Motor neuron (in vitro differentiated cells): ENCODE measurements around the gene REC114. TPM values are rescaled to one million over a fixed set of nuclear protein-coding genes. Genes with fewer than 3 reads are reported as not detected.
"Not testable (repeated sequence)": the region's sequence is repeated elsewhere in the genome, so short reads cannot be mapped to it uniquely, and the experiment has no call there.

Experiments used
- ATAC-seq, 8 experiments: fragments of 200-7000 bp; cut with Tn5 transposase; replicated peaks in 6 of 8; 2 replicates each; pipeline ENCODE4 v1.8.0; 2021; ENCODE audit warnings: mild to moderate bottlenecking in 8 of 8, moderate library complexity in 8 of 8
- H3K27ac ChIP-seq, 2 donors: fragments of 250-450 bp; sonication (Bioruptor Pico); 2 replicates each; pipeline ENCODE4 v1.9.0; 2021; ENCODE audit warnings: antibody characterized with exemption in 2 of 2, mild to moderate bottlenecking in 2 of 2, moderate library complexity in 1 of 2
- H3K4me1 ChIP-seq, 2 donors: fragments of 250-450 bp; sonication (Bioruptor Pico); replicated peaks in 1 of 2; 2 replicates each; pipeline ENCODE4 v1.6.1; 2021; ENCODE audit warnings: antibody characterized with exemption in 2 of 2, mild to moderate bottlenecking in 2 of 2, moderate library complexity in 1 of 2
- H3K4me3 ChIP-seq, 5 donors: fragments of 250-450 bp; sonication (Bioruptor Pico); 2 replicates each; pipeline ENCODE4 v1.9.0; 2021; ENCODE audit warnings: antibody characterized with exemption in 5 of 5, mild to moderate bottlenecking in 5 of 5, moderate library complexity in 4 of 5
- WGBS, 10 experiments: fragments of 450-650 bp; shearing (Covaris generic); methylation state at CpG; one replicate each; pipeline ENCODE4 v1.0.0; 2022; 5-methylcytosine and 5-hydroxymethylcytosine counted together
- in situ Hi-C, 9 experiments: fragments of 400-800 bp; cut with MboI; loops; one replicate each; pipeline ENCODE4 v1.15.0; 2021; ENCODE audit warnings: low sequenced_read_pairs in 9 of 9, low pct_unique_long_range_greater_than_20kb in 2 of 9; ENCODE audit not compliant: unreplicated experiment in 9 of 9
- total RNA-seq, 8 experiments: library from RNA; unstranded; fragments of 300-600 nt; gene quantifications; 2 replicates each; pipeline versions ENCODE4 v1.2.3 to v1.2.4, GENCODE V29; 2022

REC114 gene
- total RNA-seq, 8 experiments from 2014 or later, result not detected

DNA sequence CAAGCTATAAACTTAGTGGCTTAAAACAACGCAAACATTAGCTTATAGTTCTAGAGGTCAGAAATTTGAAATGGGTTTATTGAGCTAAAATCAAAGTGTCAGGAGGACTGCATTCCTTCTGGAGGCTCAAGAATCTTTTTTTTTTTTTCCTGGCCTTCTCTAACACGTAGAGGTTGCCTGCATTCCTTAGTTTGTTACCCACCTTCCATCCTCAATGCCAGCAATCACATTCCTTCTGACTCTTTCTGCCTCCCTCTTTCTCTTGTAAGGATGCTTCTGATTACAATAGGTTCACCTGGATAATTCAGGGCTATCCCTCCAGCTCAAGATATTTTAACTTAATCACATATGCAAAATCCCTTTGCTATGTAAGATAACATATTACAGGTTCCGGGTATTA lies 24.8 kb downstream of the REC114 start:
- Histone ChIP-seq H3K4me1 (no peaks in the 10 kb centered on the region), H3K4me3 (no peak overlapping the region), H3K27ac (no peak overlapping the region)
- ATAC-seq, result no peak
- 0 to 77% (median 56%) methylated on average over 1 to 3 of the region's 3 CpGs; no CpG with 5 or more reads in 1 of the 10 experiments for WGBS, 10 experiments
- in situ Hi-C loops, result no loop called here

DNA sequence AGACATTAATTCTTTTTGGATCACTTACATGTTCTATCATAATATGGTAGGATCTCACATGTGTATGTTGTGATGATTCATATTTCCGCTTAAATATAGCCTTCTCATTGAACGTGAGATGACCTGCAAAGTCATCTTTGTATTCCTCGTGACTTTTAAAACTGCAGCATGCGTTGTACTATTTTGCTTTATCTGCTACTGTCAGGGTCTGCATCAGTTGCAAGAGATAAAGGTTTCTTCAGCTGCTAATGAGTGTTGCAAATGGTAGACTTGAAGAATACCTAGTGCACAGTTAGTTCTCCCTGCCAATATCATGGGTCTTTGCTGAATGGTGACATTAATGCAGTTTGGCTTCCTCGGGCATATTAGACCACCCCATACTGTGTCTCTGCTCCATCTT lies 31.8 kb downstream of the REC114 start:
- Histone ChIP-seq H3K4me3 (no peak overlapping the region), H3K27ac (no peak overlapping the region), H3K4me1 (no peaks in the 10 kb centered on the region)
- no peak for ATAC-seq
- in situ Hi-C loops, result no loop called here
- WGBS, 10 experiments, result 17 to 100% (median 81%) methylated on average over 1 to 5 of the region's 5 CpGs

DNA sequence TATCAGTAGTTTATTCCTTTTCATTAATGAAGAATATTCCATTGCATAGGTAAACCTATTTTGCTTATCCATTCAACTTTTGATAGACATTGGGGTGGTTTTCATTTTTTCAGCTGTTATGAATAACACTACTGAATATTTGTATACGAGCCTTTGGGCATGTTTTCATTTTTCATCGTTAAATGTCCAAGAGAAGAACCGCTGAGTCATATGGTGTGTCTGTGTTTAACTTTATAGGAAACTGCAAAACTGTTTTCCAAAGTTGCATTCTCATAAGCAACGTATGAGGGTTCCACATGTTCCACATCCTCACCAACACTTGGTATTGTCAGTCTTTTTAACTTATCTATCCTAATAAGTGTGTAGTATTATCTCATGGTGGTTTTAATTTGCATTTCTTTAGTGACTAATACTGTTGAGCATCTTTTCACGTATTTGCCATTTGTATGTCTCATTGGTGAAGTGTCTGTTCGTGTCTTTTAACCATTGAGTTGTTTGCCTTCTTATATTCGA lies 33.8 kb downstream of the REC114 start:
- Histone ChIP-seq H3K27ac (no peak overlapping the region), H3K4me3 (no peak overlapping the region), H3K4me1 (no peaks in the 10 kb centered on the region)
- ATAC-seq, result no peak
- 44 to 93% (median 84%) methylated on average over 4 to 7 of the region's 7 CpGs for whole genome bisulfite sequencing, 10 experiments
- in situ Hi-C loops, result no loop called here

DNA sequence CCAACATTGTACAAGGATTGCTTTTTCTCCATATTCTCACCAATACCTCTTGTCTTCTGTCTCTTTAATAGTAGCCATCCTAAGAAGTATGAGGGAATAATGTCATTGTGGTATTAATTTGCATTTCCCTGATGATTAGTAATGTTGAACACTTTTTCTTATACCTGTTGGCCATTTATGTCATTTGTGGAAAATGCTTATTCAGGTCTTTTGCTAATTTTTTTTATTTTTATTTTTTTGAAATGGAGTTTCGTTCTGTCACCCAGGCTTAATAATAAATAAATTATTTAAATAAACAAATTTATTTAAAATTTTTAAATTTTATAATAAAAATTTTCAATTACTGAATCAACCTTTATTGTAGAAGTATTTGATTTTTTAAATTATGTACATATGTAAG lies 37.1 kb downstream of the REC114 start:
- Histone ChIP-seq H3K4me3 (no peak overlapping the region), H3K27ac (no peak overlapping the region), H3K4me1 (no peaks in the 10 kb centered on the region)
- no peak for ATAC-seq
- in situ Hi-C loops, result no loop called here
- WGBS, 10 experiments, result 5 to 85% (median 45%) methylated on average over 1 of the region's 1 CpG; no CpG with 5 or more reads in 1 of the 10 experiments

DNA sequence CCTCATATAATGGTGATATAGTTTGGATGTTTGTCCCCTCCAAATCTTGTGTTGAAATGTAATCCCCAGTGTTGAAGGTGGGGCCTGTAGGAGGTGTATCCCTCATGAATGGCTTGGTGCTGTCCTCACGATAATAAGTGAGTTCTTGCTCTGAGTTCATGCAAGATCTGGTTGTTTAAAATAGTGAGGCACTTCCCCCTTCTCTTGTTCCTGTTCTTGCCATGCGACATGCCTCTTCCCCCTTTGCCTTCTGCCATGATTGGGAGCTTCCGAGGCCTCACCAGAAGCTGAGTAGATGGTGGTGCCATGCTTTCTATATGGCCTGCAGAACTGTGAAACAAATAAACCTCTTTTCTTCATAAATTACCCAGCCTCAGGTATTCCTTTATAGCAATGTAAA lies 39.2 kb downstream of the REC114 start:
- ATAC-seq, result no peak
- WGBS, 10 experiments, result 33 to 100% (median 80%) methylated on average over 2 to 3 of the region's 3 CpGs; no CpG with 5 or more reads in 2 of the 10 experiments
- in situ Hi-C loops, result no loop called here
- Histone ChIP-seq H3K4me3 (no peak overlapping the region), H3K4me1 (no peaks in the 10 kb centered on the region), H3K27ac (no peak overlapping the region)

DNA sequence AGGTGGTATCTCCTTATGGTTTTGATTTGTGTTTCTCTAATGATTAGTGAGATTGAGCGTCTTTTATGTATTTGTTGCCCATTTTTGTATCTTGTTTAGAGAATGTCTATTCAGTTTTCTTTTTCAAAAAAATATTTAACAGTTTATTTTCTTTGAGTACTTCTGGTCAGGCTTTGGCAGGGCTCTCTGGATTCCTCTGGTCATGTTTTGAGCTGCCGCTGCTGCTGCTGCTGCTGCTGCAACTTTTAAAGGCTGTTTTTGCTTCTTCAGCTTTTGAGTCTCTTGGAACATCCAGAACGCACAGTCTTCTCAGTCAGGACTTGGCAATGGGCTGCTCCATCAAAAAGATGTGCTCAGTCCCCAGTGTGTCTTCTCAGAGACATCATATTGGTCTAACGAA lies 40.1 kb downstream of the REC114 start:
- ATAC-seq, result no peak
- in situ Hi-C loops, result no loop called here
- Histone ChIP-seq H3K4me3 (no peak overlapping the region), H3K4me1 (no peaks in the 10 kb centered on the region), H3K27ac (no peak overlapping the region)
- 28 to 100% (median 66%) methylated on average over 2 to 4 of the region's 4 CpGs for WGBS, 10 experiments

DNA sequence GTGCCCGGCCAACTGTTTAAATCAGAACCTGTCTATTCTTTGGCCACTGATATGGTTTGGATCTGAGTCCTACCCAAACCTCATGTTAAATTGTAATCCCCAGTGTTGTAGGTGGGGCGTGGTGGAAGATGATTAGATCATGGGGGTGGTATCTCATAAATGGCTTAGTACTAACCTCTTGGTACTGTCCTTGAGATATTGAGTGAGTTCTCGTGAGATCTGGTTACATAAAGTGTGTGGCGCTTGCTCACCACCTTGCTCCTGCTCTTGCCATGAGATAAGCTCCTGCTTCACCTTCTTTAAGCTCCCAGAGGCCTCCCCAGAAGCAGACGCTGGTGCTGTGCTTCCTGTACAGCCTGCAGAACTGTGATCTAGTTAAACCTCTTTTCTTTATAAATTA lies 42.4 kb downstream of the REC114 start:
- in situ Hi-C loops, result no loop called here
- Histone ChIP-seq H3K4me3 (no peak overlapping the region), H3K27ac (no peak overlapping the region), H3K4me1 (no peaks in the 10 kb centered on the region)
- 0 to 100% (median 75%) methylated on average over 1 to 4 of the region's 5 CpGs; no CpG with 5 or more reads in 1 of the 10 experiments for WGBS, 10 experiments
- peak in 1 of 8 experiments; percentile 16 for ATAC-seq

DNA sequence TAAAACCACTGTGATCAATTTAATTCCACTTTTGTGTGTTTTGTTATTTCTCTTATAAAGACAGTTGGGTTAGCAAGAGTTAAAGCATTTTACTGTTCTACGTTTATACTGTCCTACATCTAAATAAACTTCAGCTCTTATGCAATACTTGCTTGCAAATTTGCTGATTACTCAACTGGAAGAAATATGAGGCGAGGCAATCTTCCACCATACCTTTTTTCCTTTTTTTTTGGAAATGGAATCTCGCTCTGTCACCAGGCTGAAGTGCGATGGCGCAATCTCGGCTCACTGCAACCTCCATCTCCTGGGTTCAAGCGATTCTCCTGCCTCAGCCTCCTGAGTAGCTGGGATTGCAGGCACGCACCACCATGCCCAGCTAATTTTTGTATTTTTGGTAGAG lies 42.9 kb downstream of the REC114 start:
- ATAC-seq, result peak in 2 of 8 experiments; percentile 83 to 89
- H3K4me3 ChIP-seq, H3K27ac ChIP-seq, in situ Hi-C loops, H3K4me1 ChIP-seq: not testable (repeated sequence)
- WGBS, 10 experiments, result 40 to 92% (median 75%) methylated on average over 2 to 8 of the region's 8 CpGs; no CpG with 5 or more reads in 2 of the 10 experiments

DNA sequence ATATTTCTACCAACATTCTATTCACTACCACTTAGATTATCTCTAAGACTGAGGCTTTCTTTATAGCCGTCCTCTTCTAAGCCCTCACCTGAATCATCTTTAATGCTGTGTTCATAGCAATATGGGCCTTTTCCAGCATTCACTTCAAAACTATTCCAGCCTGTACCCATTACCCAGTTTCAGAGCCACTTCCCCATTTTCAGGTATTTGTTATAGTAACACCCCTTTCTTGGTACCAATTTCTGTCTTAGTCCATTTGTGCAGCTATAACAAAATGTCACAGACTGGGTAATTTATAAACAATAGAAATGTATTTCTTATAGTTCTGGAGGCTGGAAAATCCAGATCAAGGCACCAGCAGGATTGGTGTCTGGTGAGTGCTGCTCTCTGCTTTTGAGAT lies 45.7 kb downstream of the REC114 start:
- no peaks in the 10 kb centered on the region for H3K4me1 ChIP-seq
- H3K27ac ChIP-seq, result no peak overlapping the region
- no peak for ATAC-seq
- in situ Hi-C loops, result no loop called here
- no peak overlapping the region for H3K4me3 ChIP-seq
- WGBS, 10 experiments, result 0 to 100% (median 80%) methylated on average over 1 of the region's 1 CpG; no CpG with 5 or more reads in 1 of the 10 experiments

DNA sequence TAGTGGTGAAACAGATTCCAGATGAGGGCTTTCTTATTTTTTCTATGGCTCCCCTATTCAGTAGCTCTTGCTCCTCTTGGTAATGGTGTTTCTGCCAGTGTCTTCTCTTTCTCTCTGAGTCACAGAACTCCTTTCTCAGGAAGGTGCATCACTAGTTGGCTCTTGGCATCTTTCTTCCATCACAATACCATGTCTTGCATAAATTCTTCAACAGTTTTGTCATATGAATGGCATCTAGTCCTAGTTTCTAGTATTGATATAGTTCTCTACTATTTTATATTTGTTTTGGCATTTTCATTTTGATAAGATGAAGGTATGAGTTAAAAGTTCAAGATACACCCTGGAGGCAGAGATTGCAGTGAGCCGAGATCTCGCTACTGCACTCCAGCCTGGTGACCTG lies 51.0 kb downstream of the REC114 start:
- in situ Hi-C loops, result no loop called here
- WGBS, 10 experiments, result 58 to 100% (median 93%) methylated on average over 1 to 2 of the region's 2 CpGs; no CpG with 5 or more reads in 5 of the 10 experiments
- no peak for ATAC-seq
- no peaks in the 10 kb centered on the region for H3K4me1 ChIP-seq
- no peak overlapping the region for H3K27ac ChIP-seq
- no peak overlapping the region for H3K4me3 ChIP-seq

DNA sequence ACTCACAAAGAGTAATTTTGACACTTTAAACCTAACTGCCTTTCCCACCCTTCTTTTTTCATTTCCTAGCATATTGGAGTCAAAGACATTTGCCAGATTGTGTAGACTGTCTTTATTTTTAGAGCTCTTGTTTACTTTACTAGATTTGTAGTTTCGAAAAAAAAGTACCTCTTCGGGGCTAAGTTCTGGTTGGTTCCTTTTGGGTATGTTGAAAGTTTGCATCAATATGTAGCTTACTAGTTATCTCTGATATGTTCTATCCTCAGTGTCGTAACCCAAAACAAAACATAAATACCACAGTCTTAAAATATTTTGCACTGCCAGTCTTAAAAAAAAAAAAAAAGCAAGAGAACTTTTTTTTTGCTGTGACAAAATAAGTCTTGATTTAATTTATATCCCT lies 52.2 kb downstream of the REC114 start:
- whole genome bisulfite sequencing, 10 experiments, result 29 to 100% (median 63%) methylated on average over 1 to 3 of the region's 3 CpGs; no CpG with 5 or more reads in 1 of the 10 experiments

DNA sequence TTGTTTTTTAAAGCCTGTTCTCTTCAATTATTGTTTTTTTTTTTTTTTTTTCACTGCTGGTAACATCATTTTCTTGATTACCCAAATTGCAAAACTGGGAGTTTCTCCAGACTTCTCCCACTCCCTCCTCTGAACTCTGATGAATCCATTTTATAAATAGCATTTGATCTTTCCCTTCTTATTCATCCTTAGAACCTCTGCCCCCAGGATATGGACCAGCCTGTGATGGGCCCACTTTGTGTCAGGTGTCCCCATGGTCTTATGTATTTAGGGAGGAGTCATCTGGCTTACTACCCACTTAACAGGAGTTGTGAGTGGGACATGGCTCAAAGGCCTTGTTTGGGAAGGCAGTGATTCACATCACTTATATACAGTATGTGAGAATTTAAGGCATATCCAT lies 57.7 kb downstream of the REC114 start:
- no peak overlapping the region for H3K27ac ChIP-seq
- ATAC-seq, result no peak
- in situ Hi-C loops, result no loop called here
- H3K4me3 ChIP-seq, result no peak overlapping the region
- H3K4me1 ChIP-seq, result no peaks in the 10 kb centered on the region

More for the DNA sequence above, 52.2 kb downstream of the REC114 start:
- no peaks in the 10 kb centered on the region for H3K4me1 ChIP-seq
- ATAC-seq, result no peak
- in situ Hi-C loops, result no loop called here
- H3K4me3 ChIP-seq, result no peak overlapping the region
- no peak overlapping the region for H3K27ac ChIP-seq

DNA sequence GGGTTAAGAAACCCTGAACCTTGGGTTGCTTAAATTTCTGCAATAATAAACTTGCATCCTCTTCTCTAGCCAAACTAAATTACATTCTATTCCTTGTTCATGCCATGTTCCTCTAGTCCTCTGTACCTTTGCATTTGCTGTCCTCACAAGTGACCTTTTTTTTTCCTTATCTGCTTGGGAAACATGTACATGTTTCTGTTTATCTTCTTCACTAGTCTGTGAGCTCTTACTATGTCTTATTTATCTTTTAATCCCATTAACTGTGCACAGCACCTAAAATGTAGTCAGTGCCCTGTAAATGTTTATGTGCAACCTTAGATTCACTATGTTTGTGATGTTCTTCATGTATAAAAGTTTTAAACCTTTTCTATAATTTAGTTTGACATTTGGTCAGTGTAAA lies 61.9 kb downstream of the REC114 start:
- in situ Hi-C loops, result no loop called here
- ATAC-seq, result no peak
- no peak overlapping the region for H3K27ac ChIP-seq

DNA sequence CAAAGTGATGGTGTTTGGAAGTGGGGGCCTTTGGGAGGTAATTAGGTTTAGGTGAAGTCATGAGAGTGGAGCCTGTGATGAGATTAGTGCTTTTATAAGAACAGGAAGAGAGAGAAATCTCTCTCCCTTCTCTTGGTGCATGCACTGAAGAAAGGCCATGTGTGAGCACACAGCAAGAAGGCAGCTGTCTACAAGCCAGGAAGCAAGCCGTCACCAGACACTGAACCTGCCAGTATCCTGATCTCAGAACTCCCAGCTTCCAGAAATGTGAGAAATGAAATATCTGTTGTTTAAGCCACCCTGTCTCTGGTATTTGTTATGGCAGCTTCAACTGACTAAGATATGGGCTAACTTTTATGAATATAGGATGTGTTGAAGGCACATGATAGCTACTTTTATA lies 72.6 kb downstream of the REC114 start:
- no peaks in the 10 kb centered on the region for H3K4me1 ChIP-seq
- no peak overlapping the region for H3K4me3 ChIP-seq
- ATAC-seq, result no peak
- in situ Hi-C loops, result no loop called here
- 33 to 100% (median 61%) methylated on average over 1 of the region's 1 CpG; no CpG with 5 or more reads in 6 of the 10 experiments for WGBS, 10 experiments
- H3K27ac ChIP-seq, result no peak overlapping the region

More for the DNA sequence above, 61.9 kb downstream of the REC114 start:
- Histone ChIP-seq H3K4me1 (no peaks in the 10 kb centered on the region), H3K4me3 (no peak overlapping the region)
